Tibial nerve (tissue), 4 donors: ENCODE measurements around the gene MKKS. TPM values are rescaled to one million over a fixed set of nuclear protein-coding genes. Genes with fewer than 3 reads are reported as not detected.

Experiments used
- DNase-seq, 2 donors: peaks; one replicate each; pipeline ENCODE4 v3.0.0-alpha.2; 2019; ENCODE audit warnings: low spot score in 2 of 2
- H3K27ac ChIP-seq, 4 donors: fragments of 200-600 bp; sonication (generic) in 3 of 4; one replicate each; pipeline ENCODE4 v1.5.1; 2017 to 2019; ENCODE audit warnings: mild to moderate bottlenecking in 1 of 4
- H3K27me3 ChIP-seq, 2 donors: fragments of 200-600 bp; sonication (generic) in 1 of 2; one replicate each; pipeline versions ENCODE4 v1.5.1 to v1.6.0; 2017 to 2019
- H3K36me3 ChIP-seq, 3 donors: fragments of 200-600 bp; sonication (generic); one replicate each; pipeline ENCODE4 v1.5.1; 2018 to 2019
- H3K4me1 ChIP-seq, 4 donors: fragments of 200-600 bp; sonication (generic) in 3 of 4; one replicate each; pipeline ENCODE4 v1.5.1; 2017 to 2019
- H3K4me3 ChIP-seq, 4 donors: fragments of 200-600 bp; sonication (generic) in 3 of 4; one replicate each; pipeline ENCODE4 v1.5.1; 2017 to 2019; ENCODE audit warnings: mild to moderate bottlenecking in 1 of 4, moderate library complexity in 1 of 4
- H3K9me3 ChIP-seq, 4 donors: fragments of 200-600 bp; sonication (generic) in 3 of 4; one replicate each; pipeline ENCODE4 v1.5.1; 2017 to 2019
- EP300 ChIP-seq, 2 donors: sonication (generic); formaldehyde crosslinking; IDR thresholded peaks; one replicate each; pipeline ENCODE4 v1.6.1; 2017; ENCODE audit warnings: antibody characterized with exemption in 2 of 2, mild to moderate bottlenecking in 1 of 2
- POLR2A ChIP-seq, 2 donors: fragments of 450-650 bp; IDR thresholded peaks; one replicate each; pipeline ENCODE4 v1.6.1; 2017; ENCODE audit warnings: antibody characterized with exemption in 2 of 2, mild to moderate bottlenecking in 2 of 2, moderate library complexity in 2 of 2
- WGBS, 2 donors: methylation state at CpG; one replicate each; pipeline ENCODE4 v1.1.5; 2018; 5-methylcytosine and 5-hydroxymethylcytosine counted together
- total RNA-seq, 4 donors: library from RNA; depleted of rRNA; stranded (reverse); fragments of >200 nt; gene quantifications; one replicate each; pipeline ENCODE4 v1.1.0, GENCODE V29; 2016
- TF ChIP-seq, protein P1 (sequence below), 5 experiments: fragments of 200-600 bp in 3 of 5; fragments of 450-650 bp in 2 of 5; sonication (generic) in 3 of 5; IDR thresholded peaks; one replicate each; pipeline ENCODE4 v1.5.1; 2016 to 2019; ENCODE audit warnings: antibody characterized with exemption in 5 of 5, mild to moderate bottlenecking in 3 of 5, moderate library complexity in 2 of 5

The MKKS gene
- total RNA-seq, 4 donors from 2014 or later = 12.9 to 16.6 (median 16.0) TPM

DNA sequence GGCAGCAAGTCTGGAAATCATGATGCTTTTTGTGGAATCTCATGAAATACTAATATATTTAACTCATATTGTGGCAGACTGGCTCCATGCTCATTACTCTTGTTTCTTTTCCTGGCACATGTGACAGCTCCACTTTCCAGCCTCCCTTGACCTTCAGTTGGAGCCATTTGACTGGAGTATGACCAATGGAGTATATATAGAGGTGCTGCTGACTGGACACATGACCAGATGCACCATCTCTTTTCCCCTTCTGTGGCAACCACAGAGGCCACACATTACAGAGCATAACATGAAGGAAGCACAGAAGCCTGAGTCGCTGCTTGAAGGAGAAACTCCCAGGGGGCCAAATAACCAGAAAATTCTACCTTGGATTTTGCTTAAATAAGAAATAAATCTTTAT lies 77.4 kb downstream of the MKKS start:
- WGBS, 2 donors = 93 to 95% methylated on average over 1 of the region's 1 CpG
- TF ChIP-seq, protein P1, sequence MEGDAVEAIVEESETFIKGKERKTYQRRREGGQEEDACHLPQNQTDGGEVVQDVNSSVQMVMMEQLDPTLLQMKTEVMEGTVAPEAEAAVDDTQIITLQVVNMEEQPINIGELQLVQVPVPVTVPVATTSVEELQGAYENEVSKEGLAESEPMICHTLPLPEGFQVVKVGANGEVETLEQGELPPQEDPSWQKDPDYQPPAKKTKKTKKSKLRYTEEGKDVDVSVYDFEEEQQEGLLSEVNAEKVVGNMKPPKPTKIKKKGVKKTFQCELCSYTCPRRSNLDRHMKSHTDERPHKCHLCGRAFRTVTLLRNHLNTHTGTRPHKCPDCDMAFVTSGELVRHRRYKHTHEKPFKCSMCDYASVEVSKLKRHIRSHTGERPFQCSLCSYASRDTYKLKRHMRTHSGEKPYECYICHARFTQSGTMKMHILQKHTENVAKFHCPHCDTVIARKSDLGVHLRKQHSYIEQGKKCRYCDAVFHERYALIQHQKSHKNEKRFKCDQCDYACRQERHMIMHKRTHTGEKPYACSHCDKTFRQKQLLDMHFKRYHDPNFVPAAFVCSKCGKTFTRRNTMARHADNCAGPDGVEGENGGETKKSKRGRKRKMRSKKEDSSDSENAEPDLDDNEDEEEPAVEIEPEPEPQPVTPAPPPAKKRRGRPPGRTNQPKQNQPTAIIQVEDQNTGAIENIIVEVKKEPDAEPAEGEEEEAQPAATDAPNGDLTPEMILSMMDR (IDR thresholded peaks at IDR 0.05) = no peak
- no peak for TF ChIP-seq EP300 (IDR thresholded peaks at IDR 0.05)
- TF ChIP-seq POLR2A (IDR thresholded peaks at IDR 0.05) = no peak
- Histone ChIP-seq H3K36me3 (no peaks in the 10 kb centered on the region), H3K4me1 (peaks cover 0 to 8% (median 0%) of the 10 kb centered on the region in 4 donors), H3K27ac (no peak overlapping the region), H3K27me3 (no peaks in the 10 kb centered on the region), H3K9me3 (no peaks in the 10 kb centered on the region), H3K4me3 (no peak overlapping the region)
- no peak for DNase-seq

DNA sequence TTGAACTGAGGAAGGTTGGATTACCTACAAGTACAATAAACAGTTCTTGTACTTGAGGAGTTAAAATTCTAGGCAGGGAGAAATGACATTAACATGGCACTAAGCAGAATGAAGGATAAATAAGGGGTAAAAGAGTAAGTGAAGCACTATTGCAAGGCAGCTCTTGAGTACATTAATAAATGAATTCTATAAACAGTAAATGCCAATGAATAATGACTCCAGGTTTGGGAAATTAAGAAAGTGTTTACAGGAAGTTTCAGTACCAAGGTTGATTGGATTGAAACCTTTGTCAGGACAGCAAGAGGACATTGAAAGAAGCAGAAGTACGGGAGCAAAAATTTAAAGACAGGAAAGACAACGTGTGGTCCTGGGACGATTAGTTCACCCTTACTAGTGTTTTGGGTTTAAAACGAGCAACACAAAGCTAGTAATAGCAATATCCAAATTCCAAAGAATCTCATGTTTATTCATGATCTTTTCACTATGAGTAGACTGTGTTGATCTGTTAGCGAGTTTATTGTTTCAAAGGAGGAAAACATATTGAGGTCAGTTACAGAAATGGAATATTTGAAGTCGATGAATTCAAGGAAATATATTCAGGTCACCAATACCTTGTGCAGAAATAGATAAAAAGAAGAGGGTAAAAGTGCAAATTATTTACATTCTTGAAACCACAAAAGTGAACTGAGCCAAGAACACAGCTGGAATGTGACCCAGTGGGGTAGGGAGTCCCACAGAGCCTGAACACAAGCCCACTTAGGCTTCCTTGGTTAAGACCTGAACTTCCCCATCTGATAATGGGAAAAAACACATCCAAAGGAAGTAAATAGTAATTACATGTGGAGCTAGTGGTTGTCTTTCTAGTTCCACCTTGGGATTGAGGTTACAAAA lies 80.8 kb downstream of the MKKS start:
- 15 to 21% methylated on average over 6 of the region's 6 CpGs for WGBS, 2 donors
- H3K27ac ChIP-seq = peak overlapping the region in 1 of 4 donors; percentile 16
- H3K27me3 ChIP-seq = no peaks in the 10 kb centered on the region
- no peak for DNase-seq
- H3K9me3 ChIP-seq = no peaks in the 10 kb centered on the region
- no peaks in the 10 kb centered on the region for H3K36me3 ChIP-seq
- no peak overlapping the region for H3K4me3 ChIP-seq
- peaks cover 0 to 4% (median 0%) of the 10 kb centered on the region in 4 donors for H3K4me1 ChIP-seq
- no peak for TF ChIP-seq POLR2A (IDR thresholded peaks at IDR 0.05)
- TF ChIP-seq EP300 (IDR thresholded peaks at IDR 0.05) = no peak
- TF ChIP-seq, protein P1 (IDR thresholded peaks at IDR 0.05) = no peak

Other genes starting within 250 kb of the MKKS start
- under 1 TPM in 2 of 4 donors, not detected in 2; 0.22 to 0.39 TPM for gene SNAP25, start 215.4 kb downstream of the MKKS start, total RNA-seq
- gene SLX4IP, start 1.1 kb upstream of the MKKS start, total RNA-seq = 1 to 10 TPM; 3.3 to 5.7 (median 3.5) TPM
- gene JAG1, start 239.8 kb upstream of the MKKS start, total RNA-seq = 100 to 1,000 TPM in 2 of 4 donors, 10 to 100 TPM in 2; 93.1 to 133 (median 112) TPM